SK-N-SH (cell line): Measurements from ENCODE around the gene GRIN2A. TPM values are rescaled to one million over a fixed set of nuclear protein-coding genes. Genes with fewer than 3 reads are reported as not detected.

ENCODE experiments used
- CTCF ChIA-PET: fragments of 300-600, 350-600 bp; formaldehyde crosslinking; extraction: SDS; loops from one replicate; lab custom pipeline; 2021; lab: Yijun Ruan, JAX
- POLR2A ChIA-PET: fragments of 350-600 bp; sonication (Branson Sonifier 250); formaldehyde crosslinking; extraction: SDS; loops from one replicate; lab custom pipeline; 2020; ENCODE audit warnings: antibody characterized with exemption, inconsistent platforms; lab: Yijun Ruan, JAX
- DNase-seq: peaks from one replicate; pipeline ENCODE4 v3.0.0; 2012
- H2AFZ ChIP-seq: fragments of 200-600 bp; sonication (generic); 2 replicates; pipeline ENCODE4 v1.8.1; 2016; ENCODE audit warnings: antibody characterized with exemption, mild to moderate bottlenecking, low read depth
- H3F3A ChIP-seq: fragments of 200-600 bp; sonication (generic); replicated peaks from 2 replicates; pipeline ENCODE3; 2016; ENCODE audit warnings: antibody characterized with exemption, mild to moderate bottlenecking; ENCODE audit not compliant: insufficient read depth
- H3K27ac ChIP-seq, 2 experiments: fragments of 200-500 bp in 1 of 2; fragments of 200-600 bp in 1 of 2; sonication (Bioruptor generic) in 1 of 2; sonication (generic), shearing (Covaris generic) in 1 of 2; 2 replicates each; pipeline versions ENCODE4 v1.5.1 to v1.6.1; 2014 to 2016; ENCODE audit warnings: low read depth in 2 of 2, inconsistent platforms in 1 of 2, low read length in 1 of 2, mild to moderate bottlenecking in 1 of 2, mixed read lengths in 1 of 2
- H3K27me3 ChIP-seq: fragments of 200-600 bp; sonication (generic), shearing (Covaris generic); 2 replicates; pipeline ENCODE4 v1.6.1; 2016; ENCODE audit warnings: mixed run types; ENCODE audit not compliant: insufficient read depth
- H3K36me3 ChIP-seq, 2 experiments: fragments of 200-500 bp in 1 of 2; fragments of 200-600 bp in 1 of 2; sonication (Bioruptor generic) in 1 of 2; sonication (generic) in 1 of 2; replicated peaks in 1 of 2; 2 replicates each; pipeline versions ENCODE3 to v1.5.1; 2014 to 2016; ENCODE audit warnings: low read length in 1 of 2, mild to moderate bottlenecking in 1 of 2; ENCODE audit not compliant: insufficient read depth in 2 of 2, control insufficient read depth in 1 of 2
- H3K4me1 ChIP-seq, 2 experiments: fragments of 200-500 bp in 1 of 2; fragments of 200-600 bp in 1 of 2; sonication (Bioruptor generic) in 1 of 2; sonication (generic), shearing (Covaris generic) in 1 of 2; 2 replicates each; pipeline versions ENCODE4 v1.5.1 to v1.6.1; 2014 to 2016; ENCODE audit warnings: low read depth in 1 of 2, low read length in 1 of 2, mixed run types in 1 of 2; ENCODE audit not compliant: insufficient read depth in 2 of 2, control insufficient read depth in 1 of 2
- H3K4me2 ChIP-seq: fragments of 200-600 bp; sonication (generic), shearing (Covaris generic); 2 replicates; pipeline ENCODE4 v1.6.1; 2017; ENCODE audit warnings: mixed run types
- H3K4me3 ChIP-seq, 2 experiments: fragments of 200-500 bp in 1 of 2; fragments of 200-600 bp in 1 of 2; sonication (Bioruptor generic) in 1 of 2; sonication (generic), shearing (Covaris generic) in 1 of 2; 2 replicates each; pipeline versions ENCODE4 v1.5.1 to v1.8.1; 2014 to 2016; ENCODE audit warnings: low read depth in 2 of 2, inconsistent platforms in 1 of 2, low read length in 1 of 2, mild to moderate bottlenecking in 1 of 2, mixed read lengths in 1 of 2, moderate library complexity in 1 of 2
- H3K79me2 ChIP-seq: fragments of 200-600 bp; sonication (generic); 2 replicates; pipeline ENCODE4 v1.8.1; 2017; ENCODE audit warnings: mild to moderate bottlenecking; ENCODE audit not compliant: insufficient read depth
- H3K9ac ChIP-seq: fragments of 200-600 bp; sonication (generic); 2 replicates; pipeline ENCODE4 v1.6.1; 2017; ENCODE audit warnings: mixed run types
- H3K9me2 ChIP-seq: fragments of 200-600 bp; sonication (generic); 2 replicates; pipeline ENCODE4 v1.6.1; 2017; ENCODE audit warnings: mixed run types
- H3K9me3 ChIP-seq: fragments of 200-600 bp; sonication (generic); 2 replicates; pipeline ENCODE4 v1.6.1; 2017; ENCODE audit warnings: mixed run types, mild to moderate bottlenecking, moderate library complexity
- H4K20me1 ChIP-seq: fragments of 200-600 bp; sonication (generic); 2 replicates; pipeline ENCODE4 v1.6.1; 2017; ENCODE audit warnings: mild to moderate bottlenecking, mixed run types; ENCODE audit not compliant: insufficient read depth
- CHD2 ChIP-seq: fragments of 150-350 bp; IDR thresholded peaks from 2 replicates; pipeline ENCODE4 v1.6.1; 2018; ENCODE audit warnings: low read length; ENCODE audit not compliant: partially characterized antibody
- ELF1 ChIP-seq: IDR thresholded peaks from 2 replicates; pipeline ENCODE4 v1.4.0; 2012
- EZH2phosphoT487 ChIP-seq: fragments of 200-600 bp; sonication (generic); IDR thresholded peaks from 2 replicates; pipeline ENCODE4 v1.6.1; 2017; ENCODE audit warnings: low read depth, mixed run types, mild to moderate bottlenecking, antibody characterized with exemption, moderate library complexity, borderline replicate concordance
- FOSL2 ChIP-seq: IDR thresholded peaks from 2 replicates; pipeline ENCODE4 v1.4.0; 2012; ENCODE audit warnings: low read depth, mild to moderate bottlenecking, moderate library complexity, borderline replicate concordance
- GABPA ChIP-seq: IDR thresholded peaks from 2 replicates; pipeline ENCODE4 v1.4.0; 2012; ENCODE audit warnings: low read depth, mild to moderate bottlenecking
- GATA2 ChIP-seq: sonication (generic); formaldehyde crosslinking; IDR thresholded peaks from 2 replicates; pipeline ENCODE4 v1.5.0; 2020; ENCODE audit warnings: mild to moderate bottlenecking, missing genetic modification reagents
- JUND ChIP-seq: IDR thresholded peaks from 2 replicates; pipeline ENCODE4 v1.4.0; 2012
- MAX ChIP-seq: IDR thresholded peaks from 2 replicates; pipeline ENCODE4 v1.4.0; 2012; ENCODE audit warnings: low read depth
- RCOR1 ChIP-seq: fragments of 150-350 bp; IDR thresholded peaks from 2 replicates; pipeline ENCODE4 v1.6.1; 2017; ENCODE audit warnings: antibody characterized with exemption, low read length
- REST ChIP-seq: IDR thresholded peaks from 2 replicates; pipeline ENCODE4 v1.6.1; 2012; ENCODE audit warnings: mild to moderate bottlenecking, low read depth, low read length, moderate library complexity
- RFX5 ChIP-seq: IDR thresholded peaks from 2 replicates; pipeline ENCODE4 v1.6.1; 2012; ENCODE audit warnings: mild to moderate bottlenecking, improper control_type of control experiment, low read length
- SIN3A ChIP-seq: IDR thresholded peaks from 2 replicates; pipeline ENCODE4 v1.6.1; 2012; ENCODE audit warnings: low read depth, mild to moderate bottlenecking, low read length, moderate library complexity, borderline replicate concordance
- TAF1 ChIP-seq: IDR thresholded peaks from 2 replicates; pipeline ENCODE4 v1.6.1; 2012; ENCODE audit warnings: low read depth, mild to moderate bottlenecking, low read length, moderate library complexity, borderline replicate concordance
- TCF12 ChIP-seq: IDR thresholded peaks from 2 replicates; pipeline ENCODE4 v1.4.0; 2012
- USF1 ChIP-seq: IDR thresholded peaks from 2 replicates; pipeline ENCODE4 v1.4.0; 2012; ENCODE audit warnings: low read depth, borderline replicate concordance
- YY1 ChIP-seq: IDR thresholded peaks from 2 replicates; pipeline ENCODE4 v1.4.0; 2012; ENCODE audit warnings: low read depth, mild to moderate bottlenecking
- WGBS: methylation state at CpG from one replicate; pipeline ENCODE4 v1.1.6; 2017; ENCODE audit warnings: low lambda C conversion rate; 5-methylcytosine and 5-hydroxymethylcytosine counted together
- polyA plus RNA-seq, 3 experiments: library from polyadenylated mRNA; depleted of rRNA; stranded (reverse); fragments of >200 nt; gene quantifications; 2 replicates each; pipeline ENCODE4 v1.2.3, GENCODE V29; 2012
- TF ChIP-seq, protein P1 (sequence below): IDR thresholded peaks from 2 replicates; pipeline ENCODE4; 2012
- TF ChIP-seq, protein P2 (sequence below): fragments of 200-600 bp; sonication (generic); IDR thresholded peaks from 2 replicates; pipeline ENCODE4 v1.6.1; 2017; ENCODE audit warnings: antibody characterized with exemption, mild to moderate bottlenecking, moderate library complexity
- TF ChIP-seq, protein P3 (sequence below): fragments of 150-350 bp; IDR thresholded peaks from 2 replicates; pipeline ENCODE4 v1.6.1; 2016; ENCODE audit warnings: mild to moderate bottlenecking, low read depth, low read length
- TF ChIP-seq, protein P4 (sequence below): IDR thresholded peaks from 2 replicates; pipeline ENCODE4 v1.4.0; 2012; ENCODE audit warnings: low read depth, borderline replicate concordance

GRIN2A gene
- polyA plus RNA-seq, 1 of the 3 experiments (the other 2 are of a cell fraction), result not detected

GRCh38 chr16:9852003-9852402 lies 330.2 kb downstream of the GRIN2A start:
- no peaks in the 10 kb centered on the region for H3K4me1 ChIP-seq
- TF ChIP-seq ELF1 (no peak), FOSL2 (no peak), EZH2phosphoT487 (no peak), USF1 (no peak), CHD2 (no peak), SIN3A (no peak), TCF12 (no peak), RFX5 (no peak), JUND (no peak), TAF1 (no peak), RCOR1 (no peak), MAX (no peak), REST (no peak), GABPA (no peak), GATA2 (CRISPR knock-in tag) (no peak), YY1 (no peak)
- TF ChIP-seq, protein P1, sequence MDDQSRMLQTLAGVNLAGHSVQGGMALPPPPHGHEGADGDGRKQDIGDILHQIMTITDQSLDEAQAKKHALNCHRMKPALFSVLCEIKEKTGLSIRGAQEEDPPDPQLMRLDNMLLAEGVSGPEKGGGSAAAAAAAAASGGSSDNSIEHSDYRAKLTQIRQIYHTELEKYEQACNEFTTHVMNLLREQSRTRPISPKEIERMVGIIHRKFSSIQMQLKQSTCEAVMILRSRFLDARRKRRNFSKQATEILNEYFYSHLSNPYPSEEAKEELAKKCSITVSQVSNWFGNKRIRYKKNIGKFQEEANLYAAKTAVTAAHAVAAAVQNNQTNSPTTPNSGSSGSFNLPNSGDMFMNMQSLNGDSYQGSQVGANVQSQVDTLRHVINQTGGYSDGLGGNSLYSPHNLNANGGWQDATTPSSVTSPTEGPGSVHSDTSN, result no peak
- TF ChIP-seq, protein P2, sequence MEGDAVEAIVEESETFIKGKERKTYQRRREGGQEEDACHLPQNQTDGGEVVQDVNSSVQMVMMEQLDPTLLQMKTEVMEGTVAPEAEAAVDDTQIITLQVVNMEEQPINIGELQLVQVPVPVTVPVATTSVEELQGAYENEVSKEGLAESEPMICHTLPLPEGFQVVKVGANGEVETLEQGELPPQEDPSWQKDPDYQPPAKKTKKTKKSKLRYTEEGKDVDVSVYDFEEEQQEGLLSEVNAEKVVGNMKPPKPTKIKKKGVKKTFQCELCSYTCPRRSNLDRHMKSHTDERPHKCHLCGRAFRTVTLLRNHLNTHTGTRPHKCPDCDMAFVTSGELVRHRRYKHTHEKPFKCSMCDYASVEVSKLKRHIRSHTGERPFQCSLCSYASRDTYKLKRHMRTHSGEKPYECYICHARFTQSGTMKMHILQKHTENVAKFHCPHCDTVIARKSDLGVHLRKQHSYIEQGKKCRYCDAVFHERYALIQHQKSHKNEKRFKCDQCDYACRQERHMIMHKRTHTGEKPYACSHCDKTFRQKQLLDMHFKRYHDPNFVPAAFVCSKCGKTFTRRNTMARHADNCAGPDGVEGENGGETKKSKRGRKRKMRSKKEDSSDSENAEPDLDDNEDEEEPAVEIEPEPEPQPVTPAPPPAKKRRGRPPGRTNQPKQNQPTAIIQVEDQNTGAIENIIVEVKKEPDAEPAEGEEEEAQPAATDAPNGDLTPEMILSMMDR, result no peak
- TF ChIP-seq, protein P3, sequence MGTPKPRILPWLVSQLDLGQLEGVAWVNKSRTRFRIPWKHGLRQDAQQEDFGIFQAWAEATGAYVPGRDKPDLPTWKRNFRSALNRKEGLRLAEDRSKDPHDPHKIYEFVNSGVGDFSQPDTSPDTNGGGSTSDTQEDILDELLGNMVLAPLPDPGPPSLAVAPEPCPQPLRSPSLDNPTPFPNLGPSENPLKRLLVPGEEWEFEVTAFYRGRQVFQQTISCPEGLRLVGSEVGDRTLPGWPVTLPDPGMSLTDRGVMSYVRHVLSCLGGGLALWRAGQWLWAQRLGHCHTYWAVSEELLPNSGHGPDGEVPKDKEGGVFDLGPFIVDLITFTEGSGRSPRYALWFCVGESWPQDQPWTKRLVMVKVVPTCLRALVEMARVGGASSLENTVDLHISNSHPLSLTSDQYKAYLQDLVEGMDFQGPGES, result no peak
- TF ChIP-seq, protein P4, sequence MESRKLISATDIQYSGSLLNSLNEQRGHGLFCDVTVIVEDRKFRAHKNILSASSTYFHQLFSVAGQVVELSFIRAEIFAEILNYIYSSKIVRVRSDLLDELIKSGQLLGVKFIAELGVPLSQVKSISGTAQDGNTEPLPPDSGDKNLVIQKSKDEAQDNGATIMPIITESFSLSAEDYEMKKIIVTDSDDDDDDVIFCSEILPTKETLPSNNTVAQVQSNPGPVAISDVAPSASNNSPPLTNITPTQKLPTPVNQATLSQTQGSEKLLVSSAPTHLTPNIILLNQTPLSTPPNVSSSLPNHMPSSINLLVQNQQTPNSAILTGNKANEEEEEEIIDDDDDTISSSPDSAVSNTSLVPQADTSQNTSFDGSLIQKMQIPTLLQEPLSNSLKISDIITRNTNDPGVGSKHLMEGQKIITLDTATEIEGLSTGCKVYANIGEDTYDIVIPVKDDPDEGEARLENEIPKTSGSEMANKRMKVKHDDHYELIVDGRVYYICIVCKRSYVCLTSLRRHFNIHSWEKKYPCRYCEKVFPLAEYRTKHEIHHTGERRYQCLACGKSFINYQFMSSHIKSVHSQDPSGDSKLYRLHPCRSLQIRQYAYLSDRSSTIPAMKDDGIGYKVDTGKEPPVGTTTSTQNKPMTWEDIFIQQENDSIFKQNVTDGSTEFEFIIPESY, result no peak
- TF ChIP-seq, all 33 proteins: peak for 0
- Histone ChIP-seq H3K9ac (no peak overlapping the region), H3K9me2 (no peaks in the 10 kb centered on the region), H3F3A (no peaks in the 10 kb centered on the region), H3K36me3 (no peaks in the 10 kb centered on the region), H3K9me3 (no peaks in the 10 kb centered on the region), H3K4me3 (no peak overlapping the region), H3K79me2 (no peaks in the 10 kb centered on the region), H4K20me1 (no peaks in the 10 kb centered on the region), H2AFZ (no peak overlapping the region), H3K4me2 (no peak overlapping the region), H3K27me3 (no peaks in the 10 kb centered on the region), H3K27ac (no peak overlapping the region)
- POLR2A ChIA-PET, result no interaction called here
- CTCF ChIA-PET, result no interaction called here
- WGBS, result 19% methylated on average over 5 of the region's 5 CpGs
- DNase-seq, result no peak
